Pons (tissue), 1 donor: ENCODE measurements around the gene SFXN5.

ENCODE experiments used
- DNase-seq: peaks from one replicate; pipeline ENCODE4 v3.0.0-alpha.2; 2016; ENCODE audit warnings: low spot score

SFXN5 gene

DNA sequence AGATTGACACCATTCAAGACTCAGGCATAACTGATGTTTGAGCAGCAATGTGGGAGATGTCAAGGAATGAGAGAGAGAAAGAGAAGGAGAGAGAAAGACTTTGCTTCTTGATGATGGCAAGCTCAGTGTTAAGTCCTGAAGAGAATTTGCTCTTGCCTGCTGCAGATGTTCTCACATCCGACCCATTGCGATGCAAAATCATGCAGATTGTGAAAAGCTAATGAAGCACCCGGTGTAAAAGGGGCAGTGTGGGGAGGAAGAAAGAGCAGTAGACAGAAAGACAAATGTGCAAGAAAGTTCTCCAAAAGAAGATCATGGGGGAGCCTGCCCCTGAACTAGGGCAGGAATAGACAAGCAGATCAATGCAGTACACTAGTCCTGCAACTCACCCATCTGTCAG, 96.5 kb downstream of the SFXN5 start:
- DNase-seq, result no peak

- no peak for DNase-seq
Observed at GRCh38 chr2:72974436-72974754, 97.1 kb downstream of the SFXN5 start.

- DNase-seq, result peak; percentile 34
Observed at GRCh38 chr2:72973566-72974435, 97.7 kb downstream of the SFXN5 start.

- no peak for DNase-seq
Observed at GRCh38 chr2:72973137-72973535, 98.4 kb downstream of the SFXN5 start.

DNA sequence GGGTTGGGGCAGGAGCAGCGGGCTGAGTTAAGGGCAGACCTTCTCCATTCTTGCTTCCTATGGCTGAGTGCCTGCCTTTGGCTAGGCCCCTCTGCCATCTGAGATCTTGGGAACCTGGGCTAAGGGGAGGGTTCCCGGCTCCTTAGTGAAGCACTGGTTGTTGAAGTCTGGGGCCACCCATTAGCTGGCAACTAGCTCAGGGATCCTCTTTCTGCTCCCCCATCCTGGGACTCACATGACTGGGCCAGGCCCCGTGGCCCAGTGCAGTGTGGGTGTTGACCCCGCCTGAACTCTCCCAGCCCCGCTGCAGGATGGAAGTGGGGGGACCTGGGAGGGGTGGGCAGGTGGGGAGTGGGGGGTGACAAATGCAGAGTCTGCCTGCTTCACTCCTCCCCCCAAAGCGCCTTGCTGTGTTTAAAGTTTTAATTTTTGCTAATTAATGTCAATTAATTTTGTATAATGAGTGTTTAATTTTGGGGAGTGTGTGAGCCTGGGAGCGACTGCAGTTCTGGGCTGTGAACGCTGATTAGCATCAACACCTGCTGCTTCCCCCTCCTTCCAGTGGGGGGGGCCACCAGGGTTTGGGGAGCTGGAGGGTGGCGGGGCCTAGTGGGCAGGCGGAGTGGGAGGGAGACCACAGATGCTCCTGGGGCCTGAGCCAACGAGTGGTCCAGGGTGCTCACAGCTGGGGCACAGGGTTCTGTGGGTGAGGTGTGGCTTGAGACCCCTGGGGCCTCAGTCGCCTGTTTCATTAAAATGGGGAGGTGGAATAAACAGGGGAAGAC, 99.0 kb downstream of the SFXN5 start:
- DNase-seq, result no peak

DNA sequence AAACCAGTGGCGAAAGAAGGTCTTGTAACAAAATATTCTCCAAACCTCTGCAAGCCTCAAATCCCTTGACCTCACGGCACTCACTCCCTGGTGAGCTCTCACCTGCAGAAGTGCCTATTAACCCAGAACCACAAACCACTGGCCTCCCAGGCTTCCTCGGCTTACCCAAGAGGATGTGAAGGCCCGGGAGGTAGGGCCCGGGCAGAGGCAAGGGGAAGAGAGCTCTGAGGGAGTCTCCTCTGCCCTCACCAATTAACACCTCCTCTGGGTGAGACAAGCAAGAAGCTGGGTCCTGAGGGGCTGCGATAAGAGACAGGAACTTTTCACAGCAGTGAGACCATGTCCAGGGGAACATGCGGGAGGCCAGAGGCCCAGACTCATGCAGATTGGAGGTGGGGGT, 100.5 kb downstream of the SFXN5 start:
- no peak for DNase-seq

- DNase-seq, result no peak
Observed at GRCh38 chr2:72969706-72970105, 101.8 kb downstream of the SFXN5 start.

GRCh38 chr2:72968286-72968685, 103.2 kb downstream of the SFXN5 start:
- DNase-seq, result no peak

DNA sequence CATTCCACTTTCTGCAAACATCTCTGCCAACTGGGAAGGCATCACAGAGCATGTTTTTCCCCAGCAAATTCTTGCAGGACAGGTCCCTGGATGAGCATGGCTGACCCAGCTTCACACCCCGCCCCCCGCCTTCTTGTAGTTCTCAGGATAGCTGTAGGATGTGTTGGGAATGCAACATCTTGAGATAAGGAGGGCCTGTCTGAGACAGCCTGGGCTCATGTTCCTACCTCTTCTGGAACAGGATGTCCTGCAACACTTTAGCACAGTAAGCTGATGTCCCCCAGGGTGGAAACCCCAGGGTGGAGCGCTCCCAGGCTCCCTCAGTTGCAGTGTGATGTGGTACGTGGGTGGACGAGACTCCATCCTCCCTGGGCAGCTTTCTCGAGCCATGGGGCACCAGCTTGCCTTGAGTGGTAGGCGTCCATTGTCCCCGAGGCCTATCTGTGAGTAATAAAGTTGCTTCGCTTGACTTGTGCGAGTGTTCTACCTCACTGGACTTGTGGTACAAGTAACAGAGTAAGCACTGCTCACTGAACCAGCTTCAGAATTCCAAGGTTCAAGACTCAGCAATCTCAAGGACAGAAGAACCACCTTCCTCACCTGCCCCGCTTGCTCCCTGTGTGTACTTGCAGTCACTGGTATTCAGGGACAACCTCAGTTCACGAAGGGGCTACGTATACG, 105.6 kb downstream of the SFXN5 start:
- DNase-seq, result no peak

DNA sequence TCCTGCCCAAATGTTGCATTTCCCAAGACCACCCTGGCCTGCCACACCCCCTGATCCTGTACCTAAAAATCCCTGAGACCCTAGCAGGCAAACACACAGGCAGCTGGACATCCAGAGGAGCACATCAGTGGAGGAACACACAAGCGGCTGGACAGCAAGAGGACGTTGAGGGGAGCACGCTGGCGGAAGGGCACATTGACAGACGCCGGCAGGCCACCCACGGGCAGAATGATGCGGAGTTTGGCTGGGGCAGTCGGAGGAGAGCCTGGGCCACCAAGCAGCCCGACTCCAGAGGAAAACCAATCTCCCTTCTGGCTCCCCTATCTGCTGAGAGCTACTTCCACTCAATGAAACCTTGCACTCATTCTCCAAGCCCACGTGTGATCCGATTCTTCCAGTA, 106.5 kb downstream of the SFXN5 start:
- no peak for DNase-seq

DNA sequence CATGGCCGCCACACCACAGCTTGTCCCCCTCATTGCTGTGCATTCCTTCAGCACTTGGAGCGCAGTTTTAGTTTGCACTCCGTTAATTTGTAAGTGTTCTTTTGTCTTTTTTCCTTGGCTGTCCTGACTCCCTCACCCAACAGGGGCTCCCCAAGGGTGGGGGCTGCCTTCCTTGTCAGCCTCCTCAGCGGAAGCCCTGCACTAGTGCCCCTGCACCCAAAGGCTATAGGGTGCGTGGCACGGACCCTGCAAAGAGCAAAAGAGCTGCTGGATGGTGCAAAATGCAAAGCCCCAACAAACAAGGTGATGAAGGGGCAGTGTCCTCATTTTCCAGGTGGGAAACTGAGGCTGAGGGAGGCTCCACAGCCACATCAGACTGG, 107.4 kb downstream of the SFXN5 start:
- DNase-seq, result no peak

DNA sequence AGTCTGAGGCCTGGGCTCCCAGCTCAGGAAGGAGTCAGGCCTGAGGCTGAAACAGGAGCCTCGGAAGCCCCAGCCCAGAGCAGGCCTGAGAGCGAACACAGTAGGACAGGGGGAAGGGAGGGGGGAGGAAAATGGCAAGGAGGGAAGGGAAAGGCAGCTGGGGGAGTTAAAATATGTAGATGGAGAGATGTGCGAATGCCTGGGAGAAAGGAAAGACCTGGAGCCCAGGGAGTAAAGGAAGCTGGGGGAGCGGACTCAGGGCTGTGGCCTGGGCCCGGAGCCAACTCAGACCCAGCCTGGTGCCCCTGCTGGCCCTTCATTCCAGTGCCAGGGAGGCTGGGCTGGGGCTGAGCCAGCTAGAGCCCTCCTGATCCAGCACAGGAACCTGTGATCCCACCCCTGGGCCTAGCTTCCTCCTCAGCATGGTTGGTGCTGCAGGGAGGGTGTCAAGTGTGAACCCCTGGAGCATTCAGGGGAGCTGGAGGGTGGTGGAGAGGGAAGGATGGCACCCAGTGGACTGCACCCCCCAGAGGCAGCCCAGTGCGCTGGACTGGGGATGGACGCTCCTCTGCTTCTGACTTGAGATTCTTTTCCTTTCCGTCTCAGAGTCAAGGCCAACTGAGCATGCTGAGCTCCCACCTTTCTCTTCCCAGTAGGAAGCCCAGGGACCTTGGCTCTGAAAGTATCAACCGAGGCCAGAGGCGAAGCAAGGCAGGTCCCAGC, 107.9 kb downstream of the SFXN5 start:
- DNase-seq, result no peak

GRCh38 chr2:72962911-72963310, 108.6 kb downstream of the SFXN5 start:
- DNase-seq, result no peak

DNA sequence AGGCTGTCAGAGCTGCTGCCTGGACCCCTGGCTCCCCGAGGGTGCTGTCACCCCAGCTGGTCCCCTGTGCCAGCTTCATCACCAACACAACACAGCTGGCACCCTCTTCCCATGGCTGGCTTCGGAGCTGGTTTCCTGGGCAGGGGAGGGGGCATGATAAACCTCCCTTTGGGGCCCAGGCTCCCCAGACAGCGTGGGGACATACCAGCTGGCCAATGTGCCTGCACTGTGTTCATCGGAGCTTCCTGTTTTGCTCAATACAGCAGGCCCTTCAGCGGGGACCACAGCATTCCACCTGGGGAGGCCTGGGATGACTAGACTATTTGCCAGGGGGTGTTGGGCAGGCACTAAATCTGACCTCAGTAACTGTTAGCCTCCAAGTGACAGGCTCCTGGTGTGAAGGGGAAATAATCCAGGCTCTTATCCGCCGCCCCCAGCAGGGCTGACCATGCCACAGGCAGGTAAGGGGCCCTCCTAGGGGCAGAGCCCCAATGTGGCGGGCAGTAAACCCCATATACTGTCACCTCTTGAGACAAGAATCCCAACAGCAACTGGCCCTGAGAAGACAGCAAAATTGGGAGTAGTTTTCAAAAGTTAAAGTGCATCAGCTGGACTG, 109.6 kb downstream of the SFXN5 start:
- no peak for DNase-seq

- no peak for DNase-seq
Observed at GRCh38 chr2:72961036-72961720, 110.3 kb downstream of the SFXN5 start.

GRCh38 chr2:72959995-72960981, 111.2 kb downstream of the SFXN5 start:
- no peak for DNase-seq

- no peak for DNase-seq
Observed at GRCh38 chr2:72959554-72959953, 112.0 kb downstream of the SFXN5 start.

- DNase-seq, result no peak
Observed at GRCh38 chr2:72958542-72959385, 112.7 kb downstream of the SFXN5 start.

DNA sequence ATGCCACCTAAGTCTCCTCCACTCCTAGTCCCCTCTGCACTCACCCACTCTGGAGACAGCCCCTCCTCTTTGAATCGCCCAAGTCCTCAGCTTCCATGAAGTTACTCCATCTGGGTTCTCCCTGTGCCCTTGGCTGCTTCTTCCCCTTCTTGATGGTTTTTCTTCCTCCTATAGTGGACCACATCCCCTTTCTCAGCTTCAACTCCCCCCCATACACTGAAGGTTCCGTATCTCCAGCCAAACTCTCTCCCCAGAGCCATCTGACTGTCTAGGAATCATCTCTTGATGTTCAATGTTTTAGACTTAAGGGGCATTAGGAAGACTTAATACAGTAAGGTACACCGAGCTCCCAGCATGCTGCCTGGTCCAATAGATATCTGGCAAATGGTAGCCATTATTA, 114.6 kb downstream of the SFXN5 start:
- peak; percentile 69 for DNase-seq
